DMS79 (cell line): ENCODE results near the gene VAV2.

Source experiments
- DNase-seq: peaks from one replicate; lab custom pipeline; 2025; lab: John Stamatoyannopoulos, UW

The VAV2 gene

DNA sequence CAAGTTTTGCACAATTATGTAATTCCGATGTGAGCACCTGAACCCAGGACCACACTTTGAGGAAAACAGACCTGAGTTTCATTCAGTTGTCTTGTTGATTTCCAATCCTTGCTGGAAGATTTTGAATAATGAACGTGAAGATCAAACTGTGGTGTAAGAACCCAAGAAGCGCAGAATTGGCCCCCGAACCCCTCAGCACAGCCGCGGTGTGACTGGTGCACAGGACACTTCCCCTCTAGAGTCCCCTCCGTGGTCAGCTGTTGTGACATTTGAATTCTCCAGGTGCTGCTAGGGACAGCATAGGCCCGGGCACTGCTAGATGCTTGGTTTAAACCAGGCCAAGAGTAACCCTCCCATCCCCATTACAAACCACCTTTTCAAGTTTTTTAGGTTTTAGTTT, 34.9 kb upstream of the VAV2 start:
- DNase-seq, result no peak

- DNase-seq, result no peak
Measured at GRCh38 chr9:134026581-134026980, 34.5 kb upstream of the VAV2 start.

DNA sequence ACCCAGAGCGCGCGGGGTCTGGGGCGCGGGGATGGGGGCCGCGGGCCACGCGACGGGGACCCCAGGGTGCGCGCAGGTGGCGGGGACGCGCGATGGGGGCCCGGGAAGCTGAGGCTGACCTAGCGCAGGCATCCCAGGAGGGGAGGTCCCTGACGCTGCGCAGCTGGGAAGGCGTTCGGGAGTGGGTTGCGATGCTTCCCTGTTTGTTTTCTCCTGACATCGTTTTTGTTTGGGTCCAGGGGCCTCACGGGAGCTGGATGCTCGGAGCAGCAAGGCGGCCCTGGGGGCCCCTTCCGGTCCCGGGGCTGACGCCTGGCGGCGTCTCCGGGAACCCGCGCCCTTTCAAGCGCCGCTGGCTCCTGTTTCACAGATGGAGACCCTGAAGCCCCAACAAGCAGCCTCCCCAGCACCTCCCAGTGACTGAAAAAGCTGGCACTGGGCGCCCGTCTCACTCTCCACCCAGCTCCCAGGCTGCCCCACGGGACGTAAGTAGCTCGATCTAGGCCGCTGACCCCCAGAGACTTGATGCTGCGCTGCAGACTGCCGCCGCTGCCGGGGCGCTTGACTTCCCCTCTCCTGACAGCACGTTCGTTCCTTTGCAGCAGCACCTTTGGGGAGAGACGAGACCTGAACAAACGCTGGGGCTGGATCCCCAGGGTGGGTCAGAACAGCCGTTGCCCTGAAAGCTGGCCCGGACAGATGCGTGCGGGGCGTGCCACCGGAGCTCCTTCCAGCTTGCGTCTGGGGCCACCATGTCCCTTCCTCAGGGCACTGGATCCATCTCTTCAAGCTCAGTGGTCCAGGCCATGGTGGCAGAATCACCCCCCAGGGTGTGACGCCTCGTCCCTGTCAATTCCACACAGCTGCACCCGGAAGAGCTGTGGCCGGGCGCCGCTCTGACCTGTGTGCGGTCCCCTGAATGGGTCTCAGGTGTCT, 33.8 kb upstream of the VAV2 start:
- DNase-seq, result peak; percentile 18

GRCh38 chr9:134024828-134025605, 32.9 kb upstream of the VAV2 start, which contains the start of gene BRD3OS:
BRD3OS (plus strand) TSS chr9:134025481; CDS start chr9:134026748, 1,267 bp downstream.
- DNase-seq, result peak; percentile 91

DNA sequence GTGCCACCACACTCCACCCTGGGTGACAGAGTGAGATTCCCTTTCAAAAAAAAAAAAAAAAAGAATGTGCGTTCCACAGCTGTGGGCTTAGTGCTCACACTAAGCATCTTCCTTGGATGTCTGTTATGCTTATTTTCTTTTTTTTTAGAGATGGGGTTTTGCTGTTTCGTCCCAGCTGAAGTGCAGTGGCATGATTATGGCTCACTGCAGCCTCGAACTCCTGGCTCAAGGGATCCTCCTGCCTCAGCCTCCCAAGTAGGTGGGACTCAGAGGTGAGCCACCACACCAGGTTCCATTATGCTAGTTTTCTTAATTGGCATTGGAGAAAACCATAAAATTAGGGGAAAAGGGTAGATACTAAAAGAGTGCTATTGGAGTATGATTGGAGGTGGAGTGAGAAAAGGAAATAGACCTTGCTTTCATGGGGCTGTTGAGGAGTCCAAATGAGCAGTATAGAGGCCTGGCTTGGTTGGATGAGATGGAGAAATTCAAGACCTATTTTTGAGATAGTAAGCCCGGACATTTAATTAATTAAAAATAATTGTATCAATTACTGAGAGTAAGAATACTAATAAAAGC, 32.2 kb upstream of the VAV2 start:
- DNase-seq, result no peak

GRCh38 chr9:134014946-134015345, 22.8 kb upstream of the VAV2 start:
- peak; percentile 16 for DNase-seq

- DNase-seq, result no peak
Measured at GRCh38 chr9:134011401-134011800, 19.3 kb upstream of the VAV2 start.

GRCh38 chr9:134010310-134011173, 18.4 kb upstream of the VAV2 start:
- peak; percentile 34 for DNase-seq

DNA sequence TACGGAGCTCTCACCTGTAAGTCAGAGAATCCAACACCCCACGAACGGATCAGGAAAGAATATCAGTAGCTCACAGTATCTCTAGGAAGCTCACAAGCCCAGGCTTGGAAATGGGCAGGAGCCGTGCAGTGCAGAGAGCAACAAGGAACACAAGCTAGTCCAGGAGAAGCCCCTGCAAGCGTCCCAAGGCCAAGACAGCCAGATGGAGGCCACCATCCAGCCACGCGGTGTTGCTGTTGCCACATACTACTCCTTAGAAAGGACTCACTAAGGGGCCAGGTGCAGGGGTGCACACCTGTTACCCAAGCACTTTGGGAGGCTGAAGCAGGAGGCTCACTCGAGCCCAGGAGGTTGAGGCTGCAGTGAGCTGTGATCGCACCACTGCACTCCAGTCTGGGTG, 15.4 kb upstream of the VAV2 start:
- DNase-seq, result no peak

GRCh38 chr9:134007150-134007549, 15.0 kb upstream of the VAV2 start:
- peak; percentile 46 for DNase-seq

- DNase-seq, result no peak
Measured at GRCh38 chr9:134005381-134005780, 13.3 kb upstream of the VAV2 start.

DNA sequence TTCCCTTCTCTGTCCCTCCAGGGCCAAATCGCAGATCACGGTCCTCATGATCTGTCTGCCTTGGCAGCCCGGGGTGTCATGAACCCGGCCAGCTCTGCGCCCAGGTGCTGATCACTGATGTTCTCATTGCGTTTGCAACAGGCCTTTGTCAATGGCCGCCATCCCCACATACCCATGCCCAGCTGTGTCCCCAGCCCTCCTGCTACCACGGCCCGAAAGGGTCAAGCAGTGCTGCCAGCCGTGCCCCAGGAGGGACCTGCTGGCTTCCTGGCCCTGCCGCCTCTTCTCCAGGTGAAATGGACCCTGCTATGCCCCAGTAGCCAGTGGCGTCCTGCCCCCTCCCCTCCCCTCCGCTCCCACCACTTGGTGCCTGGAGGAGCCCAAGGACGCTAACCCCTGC, 12.8 kb upstream of the VAV2 start:
- DNase-seq, result no peak

- DNase-seq, result no peak
Measured at GRCh38 chr9:134004131-134004873, 12.2 kb upstream of the VAV2 start.

DNA sequence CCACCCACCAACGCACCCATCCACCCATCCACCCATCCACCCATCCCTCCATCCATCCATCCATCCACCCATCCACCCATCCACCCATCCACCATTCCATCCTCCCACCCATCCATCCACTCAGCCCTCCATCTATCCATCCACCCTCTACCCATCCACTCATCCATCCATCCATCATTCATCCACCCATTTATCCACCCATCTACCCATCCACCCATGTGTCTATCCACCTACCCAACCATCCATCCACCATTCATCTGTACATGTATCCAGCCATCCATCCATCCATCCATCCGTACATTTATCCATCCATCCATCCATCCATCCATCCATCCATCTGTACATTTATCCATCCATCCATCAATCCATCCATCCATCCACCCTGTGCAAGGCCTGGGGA, 11.1 kb upstream of the VAV2 start:
- no peak for DNase-seq

- DNase-seq, result no peak
Measured at GRCh38 chr9:134002796-134003195, 10.7 kb upstream of the VAV2 start.

GRCh38 chr9:133999851-134000265, 7.7 kb upstream of the VAV2 start:
- DNase-seq, result no peak

GRCh38 chr9:133998915-133999595, 6.9 kb upstream of the VAV2 start:
- DNase-seq, result no peak

GRCh38 chr9:133997584-133997983, 5.5 kb upstream of the VAV2 start:
- no peak for DNase-seq

GRCh38 chr9:133996531-133997520, 4.7 kb upstream of the VAV2 start:
- DNase-seq, result no peak
